PC-3 (cell line): ENCODE results near the gene NPFFR1. TPM values are rescaled to one million over a fixed set of nuclear protein-coding genes. Genes with fewer than 3 reads are reported as not detected.

Experiments
- ATAC-seq: fragments of 200-7000 bp; cut with Tn5 transposase; 2 replicates; pipeline ENCODE4 v1.9.1; 2020; ENCODE audit warnings: mild to moderate bottlenecking, moderate library complexity
- BruUV-seq: library from RNA; stranded (reverse); fragments of 400-500 nt; replicated peaks from 2 replicates; lab custom pipeline; 2021; lab: Mats Ljungman, UMichigan
- CTCF ChIA-PET: fragments of 300-600 bp; sonication (Branson Sonifier 250); formaldehyde crosslinking; loops from one replicate; lab custom pipeline; 2022; ENCODE audit warnings: antibody characterized with exemption; lab: Charles Lee
- POLR2A ChIA-PET: fragments of 300-600 bp; sonication (Branson Sonifier 250); formaldehyde crosslinking; loops from one replicate; lab custom pipeline; 2022; ENCODE audit warnings: antibody characterized with exemption; ENCODE audit not compliant: unreplicated experiment; lab: Charles Lee
- DNase-seq: peaks from one replicate; pipeline ENCODE4 v3.0.0-alpha.2; 2015
- H2AFZ ChIP-seq: fragments of 300-600 bp; sonication (generic); 2 replicates; pipeline ENCODE4 v1.6.0; 2016; ENCODE audit warnings: antibody characterized with exemption, low read length
- H3F3A ChIP-seq: fragments of 300-600 bp; sonication (generic); one replicate; pipeline ENCODE4 v1.6.0; 2017; ENCODE audit warnings: antibody characterized with exemption, low read length, control low read depth, mild to moderate bottlenecking; ENCODE audit not compliant: unreplicated experiment
- H3K27ac ChIP-seq: fragments of 300-600 bp; sonication (generic); 2 replicates; pipeline ENCODE4 v1.5.1; 2016; ENCODE audit warnings: mild to moderate bottlenecking, low read length
- H3K27me3 ChIP-seq: fragments of 300-600 bp; sonication (generic); 2 replicates; pipeline ENCODE4 v1.6.1; 2016; ENCODE audit warnings: low read length, mixed read lengths
- H3K36me3 ChIP-seq: fragments of 300-600 bp; sonication (generic); 2 replicates; pipeline ENCODE4 v1.6.1; 2016; ENCODE audit warnings: low read depth, mixed run types, low read length, mixed read lengths
- H3K4me1 ChIP-seq: fragments of 300-600 bp; sonication (generic); 2 replicates; pipeline ENCODE4 v1.5.1; 2016; ENCODE audit warnings: low read length; ENCODE audit not compliant: insufficient read depth
- H3K4me2 ChIP-seq: fragments of 300-600 bp; sonication (generic); 2 replicates; pipeline ENCODE4 v1.6.0; 2016; ENCODE audit warnings: low read length
- H3K4me3 ChIP-seq: fragments of 300-600 bp; sonication (generic); 2 replicates; pipeline ENCODE4 v1.5.1; 2016; ENCODE audit warnings: mild to moderate bottlenecking, low read length, mixed read lengths
- H3K79me2 ChIP-seq: fragments of 300-600 bp; sonication (generic); 2 replicates; pipeline ENCODE4 v1.6.1; 2017; ENCODE audit warnings: low read length, mixed read lengths
- H3K9ac ChIP-seq: fragments of 300-600 bp; sonication (generic); 2 replicates; pipeline ENCODE4 v1.6.0; 2016; ENCODE audit warnings: mild to moderate bottlenecking, low read length
- H3K9me2 ChIP-seq: fragments of 300-600 bp; sonication (generic); replicated peaks from 2 replicates; pipeline ENCODE4 v1.6.1; 2016; ENCODE audit warnings: mixed run types, low read length, mixed read lengths
- H3K9me3 ChIP-seq: fragments of 300-600 bp; sonication (generic); 2 replicates; pipeline ENCODE4 v1.6.1; 2016; ENCODE audit warnings: low read length, mixed read lengths
- H4K20me1 ChIP-seq: fragments of 300-600 bp; sonication (generic); 2 replicates; pipeline ENCODE4 v1.6.1; 2016; ENCODE audit warnings: low read length, mixed read lengths
- EZH2 ChIP-seq: fragments of 300-600 bp; sonication (generic); IDR thresholded peaks from one replicate; pipeline ENCODE4 v1.6.1; 2017; ENCODE audit warnings: antibody characterized with exemption, mild to moderate bottlenecking, low read length; ENCODE audit not compliant: unreplicated experiment
- EZH2phosphoT487 ChIP-seq: fragments of 300-600 bp; sonication (generic); IDR thresholded peaks from 2 replicates; pipeline ENCODE4 v1.6.1; 2018; ENCODE audit warnings: mild to moderate bottlenecking, antibody characterized with exemption, low read length, borderline replicate concordance
- intact Hi-C: fragments of 100-400 bp; cut with micrococcal nuclease; formaldehyde crosslinking; loops from 2 replicates; pipeline ENCODE4 v1.9.0; 2023
- total RNA-seq: library from RNA; depleted of rRNA; stranded (reverse); fragments of >200 nt; gene quantifications from 2 replicates; pipeline ENCODE4 v1.2.3, GENCODE V29; 2014
- TF ChIP-seq, protein P1 (sequence below): fragments of 300-600 bp; sonication (generic); conservative IDR thresholded peaks from 2 replicates; pipeline ENCODE4 v1.5.1; 2017; ENCODE audit warnings: antibody characterized with exemption, low read depth, mild to moderate bottlenecking, low read length

Gene NPFFR1
- total RNA-seq, 1 experiment from 2014 or later, result not detected

DNA sequence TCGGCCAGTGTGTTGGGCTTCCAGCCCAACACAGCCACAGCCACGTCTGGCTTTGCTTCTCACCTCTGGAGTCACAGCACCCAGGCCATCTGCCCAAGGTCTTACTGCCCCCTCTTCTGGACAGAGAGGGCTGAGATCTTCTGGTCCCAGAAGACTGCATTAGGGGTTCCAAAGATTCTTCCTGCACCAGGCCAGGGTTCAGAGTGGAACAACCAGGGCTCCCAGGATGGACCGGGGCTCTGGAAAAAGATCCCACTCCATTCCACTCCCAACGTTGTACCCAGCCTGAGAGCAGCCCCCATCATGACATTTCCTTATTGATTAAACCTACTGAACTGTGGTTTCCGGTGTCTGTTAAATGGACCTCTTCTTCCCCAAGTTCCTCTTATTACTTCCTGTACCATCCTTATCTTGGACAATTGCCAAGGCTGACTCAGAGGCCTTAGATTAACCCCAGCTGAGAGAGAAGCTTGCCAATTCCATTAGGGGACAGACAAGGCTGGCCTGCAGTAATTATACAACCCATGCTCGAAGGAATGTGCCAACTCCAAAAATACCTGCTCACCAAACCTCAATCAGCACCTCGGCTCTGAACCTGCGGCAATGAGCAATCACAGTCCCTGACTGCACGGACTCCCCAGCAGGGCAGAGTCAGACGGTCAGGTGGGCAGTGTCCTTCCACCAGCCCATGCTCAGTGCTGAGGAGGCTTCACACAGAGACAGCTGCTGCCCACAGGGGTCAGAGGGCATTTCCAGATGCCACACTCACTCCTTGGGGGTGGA lies 47.9 kb upstream of the NPFFR1 start:
- no peaks in the 10 kb centered on the region for H3F3A ChIP-seq
- intact Hi-C loops, result loop anchor here (1.0 to 5.0 kb wide), 2 partner anchors 59 to 110 kb away; no protein-coding TSS in a partner anchor
- 0 out of 2 replicates have a peak overlapping the region, but pooled peaks have one; percentile 1 for H3K27ac ChIP-seq
- ATAC-seq (peak; percentile 81), DNase-seq (peak; percentile 99)
- no peaks in the 10 kb centered on the region for H3K9me3 ChIP-seq
- POLR2A ChIA-PET, result no interaction called here
- peaks cover 9% of the 10 kb centered on the region; the same call in 1 of the 2 replicates for H3K36me3 ChIP-seq
- 0 out of 2 replicates have a peak, but pooled peaks cover 7% of the 10 kb centered on the region for H4K20me1 ChIP-seq
- CTCF ChIA-PET, result interaction anchor here (0.8 to 1.1 kb wide), 2 partner anchors 59 to 110 kb away, joined by 3 read pairs; no protein-coding TSS in a partner anchor
- H3K4me3 ChIP-seq, result no peak overlapping the region
- TF ChIP-seq, protein P1, sequence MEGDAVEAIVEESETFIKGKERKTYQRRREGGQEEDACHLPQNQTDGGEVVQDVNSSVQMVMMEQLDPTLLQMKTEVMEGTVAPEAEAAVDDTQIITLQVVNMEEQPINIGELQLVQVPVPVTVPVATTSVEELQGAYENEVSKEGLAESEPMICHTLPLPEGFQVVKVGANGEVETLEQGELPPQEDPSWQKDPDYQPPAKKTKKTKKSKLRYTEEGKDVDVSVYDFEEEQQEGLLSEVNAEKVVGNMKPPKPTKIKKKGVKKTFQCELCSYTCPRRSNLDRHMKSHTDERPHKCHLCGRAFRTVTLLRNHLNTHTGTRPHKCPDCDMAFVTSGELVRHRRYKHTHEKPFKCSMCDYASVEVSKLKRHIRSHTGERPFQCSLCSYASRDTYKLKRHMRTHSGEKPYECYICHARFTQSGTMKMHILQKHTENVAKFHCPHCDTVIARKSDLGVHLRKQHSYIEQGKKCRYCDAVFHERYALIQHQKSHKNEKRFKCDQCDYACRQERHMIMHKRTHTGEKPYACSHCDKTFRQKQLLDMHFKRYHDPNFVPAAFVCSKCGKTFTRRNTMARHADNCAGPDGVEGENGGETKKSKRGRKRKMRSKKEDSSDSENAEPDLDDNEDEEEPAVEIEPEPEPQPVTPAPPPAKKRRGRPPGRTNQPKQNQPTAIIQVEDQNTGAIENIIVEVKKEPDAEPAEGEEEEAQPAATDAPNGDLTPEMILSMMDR, result peak; percentile 57
- TF ChIP-seq EZH2phosphoT487 (no peak), EZH2 (no peak)
- BruUV-seq, result no TSS peak
- H3K4me1 ChIP-seq, result peaks cover 22% of the 10 kb centered on the region
- H3K9ac ChIP-seq, result no peak overlapping the region
- no peaks in the 10 kb centered on the region for H3K27me3 ChIP-seq
- no peaks in the 10 kb centered on the region for H3K9me2 ChIP-seq
- no peaks in the 10 kb centered on the region for H3K79me2 ChIP-seq
- no peak overlapping the region for H2AFZ ChIP-seq
- peak overlapping the region; percentile 38 for H3K4me2 ChIP-seq

DNA sequence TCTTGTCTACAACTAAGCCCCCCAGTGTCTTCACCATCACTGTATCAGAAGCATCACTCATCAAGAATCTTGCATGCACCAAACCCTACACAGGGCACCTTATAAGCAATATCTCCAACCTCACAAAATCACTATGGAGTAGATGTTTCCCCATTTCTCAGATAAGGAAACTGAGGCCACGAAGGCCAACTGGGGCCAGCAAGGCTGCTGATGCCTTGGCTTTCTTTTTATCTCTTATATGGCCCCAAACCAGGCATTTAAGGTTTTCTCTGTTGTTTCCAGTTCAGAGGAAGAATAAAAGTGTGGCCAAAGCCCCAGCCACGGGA lies 47.3 kb upstream of the NPFFR1 start:
- intact Hi-C loops, result loop anchor here (1.0 to 5.0 kb wide), 2 partner anchors 59 to 110 kb away; no protein-coding TSS in a partner anchor
- H3K4me3 ChIP-seq, result no peak overlapping the region
- no peaks in the 10 kb centered on the region for H3K27me3 ChIP-seq
- peaks cover 9% of the 10 kb centered on the region; the same call in 1 of the 2 replicates for H3K36me3 ChIP-seq
- no peak for TF ChIP-seq EZH2phosphoT487
- TF ChIP-seq, protein P1, result no peak
- TF ChIP-seq EZH2, result no peak
- H3K9me3 ChIP-seq, result no peaks in the 10 kb centered on the region
- POLR2A ChIA-PET, result no interaction called here
- BruUV-seq, result no TSS peak
- H4K20me1 ChIP-seq, result 0 out of 2 replicates have a peak, but pooled peaks cover 7% of the 10 kb centered on the region
- H3K4me1 ChIP-seq, result peaks cover 26% of the 10 kb centered on the region
- H3K27ac ChIP-seq, result no peak overlapping the region
- CTCF ChIA-PET, result no interaction called here
- H3K79me2 ChIP-seq, result no peaks in the 10 kb centered on the region
- ATAC-seq (no peak), DNase-seq (no peak)
- H3K9me2 ChIP-seq, result no peaks in the 10 kb centered on the region
- H3K9ac ChIP-seq, result no peak overlapping the region
- H2AFZ ChIP-seq, result no peak overlapping the region
- H3F3A ChIP-seq, result no peaks in the 10 kb centered on the region
- no peak overlapping the region for H3K4me2 ChIP-seq
